ENCODE measurements around the gene HES3.

The HES3 gene

DNA sequence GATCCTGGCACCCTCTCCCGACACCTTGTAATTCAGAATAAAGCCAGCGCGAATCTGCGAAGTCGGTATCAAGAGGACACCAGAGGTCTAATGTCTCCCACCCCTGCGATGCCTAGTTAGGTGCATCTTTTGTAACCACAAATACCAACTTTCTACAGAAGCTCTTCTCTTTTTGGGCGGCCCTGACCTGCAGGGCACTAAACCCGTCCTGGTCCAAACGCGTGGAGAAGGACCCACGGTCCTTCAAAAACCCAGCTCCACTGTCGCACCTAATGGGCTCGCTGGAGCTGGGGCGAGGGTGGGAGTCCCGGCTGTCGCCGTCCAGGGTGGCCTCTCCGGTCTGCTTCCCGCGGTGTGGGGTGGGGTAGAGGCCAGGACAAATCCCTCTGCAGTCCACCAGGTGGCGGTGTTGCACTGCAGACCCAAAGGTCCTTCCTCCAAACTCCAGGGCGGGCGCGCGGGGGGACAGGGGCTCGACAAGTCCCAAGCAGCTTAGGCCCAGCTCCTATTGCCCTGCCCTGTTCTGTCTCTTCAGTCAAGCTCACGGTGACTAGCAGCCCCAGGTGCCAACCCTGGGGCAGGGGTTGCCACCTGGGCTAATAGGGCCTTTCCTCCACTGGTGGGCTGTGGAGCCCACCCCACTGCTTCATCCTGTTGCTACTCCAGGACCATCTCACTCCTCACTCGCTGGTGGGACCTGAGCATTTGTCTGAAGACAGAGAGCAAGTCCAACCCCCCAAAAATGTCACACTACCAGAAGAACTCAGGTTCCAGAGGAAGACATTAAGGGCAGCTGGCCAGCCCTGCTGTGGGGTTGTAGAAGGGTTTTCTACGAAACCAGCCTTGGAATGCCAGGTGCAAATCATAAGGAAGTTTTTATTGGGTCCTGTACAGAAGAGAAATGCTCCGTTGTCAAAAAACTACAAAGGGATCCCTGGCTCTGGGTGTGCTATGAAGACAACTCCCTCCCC lies 2.8 kb downstream of the HES3 start:
- FAIRE-seq, result no peak

DNA sequence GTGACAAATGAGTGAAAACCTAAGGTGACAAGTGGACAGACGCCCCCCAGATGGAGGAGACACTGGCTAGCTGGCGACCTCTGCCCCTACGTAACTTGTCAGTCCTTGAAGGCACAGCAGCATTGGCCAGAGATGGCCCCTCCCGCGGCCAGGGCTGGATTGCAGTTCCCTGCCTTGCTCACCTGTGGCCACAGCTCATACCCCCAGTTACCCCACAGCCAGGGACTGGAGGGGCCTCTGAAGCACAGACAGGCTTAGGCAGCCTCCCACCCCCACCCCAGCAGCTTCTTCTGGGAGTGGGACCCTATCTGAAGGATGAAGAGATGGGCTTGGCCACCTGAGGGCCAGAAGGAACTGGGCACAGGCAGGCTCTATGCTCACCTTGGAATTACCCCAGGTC lies 3.7 kb downstream of the HES3 start:
- FAIRE-seq, result no peak

DNA sequence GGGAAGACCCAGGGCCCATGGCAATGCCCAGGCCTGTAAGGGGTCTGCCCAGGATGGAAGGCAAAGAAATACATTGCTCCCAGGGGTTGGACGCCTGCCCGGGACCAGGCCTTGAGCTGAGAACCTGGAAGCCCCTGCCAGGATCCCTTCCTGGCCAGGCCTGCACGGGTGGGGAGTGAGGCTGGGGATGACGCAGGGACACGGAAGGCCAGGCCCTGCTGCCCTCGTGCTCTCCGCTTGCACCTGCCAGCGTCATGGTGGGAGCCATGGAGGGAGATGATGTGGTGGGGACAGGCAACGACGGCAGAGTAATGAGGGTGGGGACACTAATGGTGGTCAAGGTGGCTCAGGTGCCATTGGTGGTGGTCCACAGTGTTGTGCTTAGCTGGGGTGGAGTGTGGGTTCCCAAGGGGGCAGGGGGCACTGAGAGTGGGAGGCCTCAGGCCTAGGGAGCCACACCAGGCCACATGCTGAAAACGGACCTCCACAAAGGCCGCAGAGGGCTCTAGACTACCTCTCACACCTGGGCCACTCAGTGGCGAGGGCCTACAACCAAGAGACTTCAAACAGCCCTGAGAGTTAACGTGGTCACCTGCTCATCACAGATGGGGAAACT lies 4.3 kb downstream of the HES3 start:
- no peak for FAIRE-seq

DNA sequence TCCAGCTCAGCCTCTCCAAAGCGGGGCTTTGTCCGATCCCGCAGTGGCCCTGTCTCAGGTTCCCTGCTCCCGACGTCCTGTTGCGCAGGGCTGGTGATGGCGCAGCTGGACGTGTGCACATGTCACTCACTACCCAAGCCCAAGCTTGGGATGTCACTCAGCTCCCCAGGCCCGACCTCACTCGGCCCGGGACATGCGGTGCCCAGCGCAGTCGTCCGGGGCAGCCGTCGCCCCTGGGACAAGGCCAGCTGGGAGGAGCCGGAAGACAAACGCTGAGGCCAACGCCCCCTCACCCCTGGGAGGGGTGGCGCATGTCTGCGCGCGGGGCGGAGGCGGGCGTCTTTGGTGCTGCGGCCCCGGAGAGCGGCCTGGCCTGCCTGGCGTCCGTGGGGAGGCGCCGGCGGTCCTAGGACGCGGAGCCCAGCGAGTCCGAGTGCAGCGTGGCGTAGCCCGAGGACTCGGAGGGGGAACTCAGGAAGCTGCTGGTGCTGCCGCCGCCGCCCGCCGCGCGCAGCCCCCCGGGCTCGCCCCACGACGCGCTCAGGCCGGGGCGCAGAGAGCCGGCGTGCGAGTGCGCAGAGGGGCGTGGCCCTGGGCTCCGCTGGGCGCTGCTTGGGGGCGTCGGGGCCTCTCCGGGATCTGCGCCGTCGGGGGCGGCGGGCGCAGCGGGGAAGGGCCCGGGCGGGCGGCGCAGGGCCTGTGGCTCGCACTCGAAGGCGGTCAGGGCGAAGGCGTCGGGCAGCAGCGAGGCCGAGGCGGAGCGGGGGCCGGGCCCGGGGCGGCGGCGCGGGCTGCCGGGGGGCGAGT lies 5.2 kb downstream of the HES3 start:
- no peak for FAIRE-seq

DNA sequence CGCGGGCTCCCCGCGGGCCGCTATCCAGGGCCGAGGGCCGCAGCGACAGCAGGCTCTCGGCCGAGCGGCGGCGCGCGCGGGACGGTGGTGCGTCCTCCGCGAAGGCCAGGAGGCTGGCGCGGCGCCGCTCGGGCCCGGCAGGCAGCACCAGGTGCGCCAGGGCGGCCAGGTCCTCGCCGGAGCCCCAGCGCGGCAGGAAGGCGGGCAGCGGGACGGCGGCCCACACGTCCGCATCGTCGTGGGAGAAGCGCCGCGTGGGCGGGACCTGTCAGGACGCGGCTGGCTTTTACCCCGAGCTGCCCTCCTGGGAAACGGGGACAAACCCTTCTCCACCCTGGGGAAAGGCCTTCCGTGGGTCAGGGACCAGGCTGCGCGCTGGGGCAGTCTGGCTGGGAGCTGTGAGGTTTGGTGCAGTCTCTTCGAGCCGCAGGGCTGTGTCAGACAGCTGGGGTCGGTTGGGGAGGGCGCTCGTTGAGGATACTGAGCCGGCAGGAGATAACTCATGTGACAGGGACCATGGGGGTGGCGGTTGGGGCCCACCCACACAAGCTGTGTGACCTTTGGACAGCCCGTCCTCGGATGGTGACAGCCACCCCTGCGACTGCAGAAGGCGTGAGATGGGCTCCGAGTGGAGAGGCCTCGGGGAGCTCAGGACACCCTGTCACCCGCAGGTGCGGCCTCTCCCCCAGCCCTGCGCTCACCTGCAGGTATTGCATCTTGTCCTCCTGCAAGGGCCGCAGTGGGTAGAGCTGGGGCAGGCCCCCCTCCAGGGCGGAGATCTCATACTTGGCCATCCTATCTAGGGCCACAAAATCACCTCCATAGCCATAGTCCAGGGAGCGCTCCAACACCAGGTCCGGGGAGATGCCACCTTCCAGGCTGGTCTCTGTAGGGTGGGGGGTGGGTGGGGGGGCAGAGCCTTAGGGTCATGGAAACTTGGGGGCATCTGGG lies 6.0 kb downstream of the HES3 start:
- FAIRE-seq, result no peak

DNA sequence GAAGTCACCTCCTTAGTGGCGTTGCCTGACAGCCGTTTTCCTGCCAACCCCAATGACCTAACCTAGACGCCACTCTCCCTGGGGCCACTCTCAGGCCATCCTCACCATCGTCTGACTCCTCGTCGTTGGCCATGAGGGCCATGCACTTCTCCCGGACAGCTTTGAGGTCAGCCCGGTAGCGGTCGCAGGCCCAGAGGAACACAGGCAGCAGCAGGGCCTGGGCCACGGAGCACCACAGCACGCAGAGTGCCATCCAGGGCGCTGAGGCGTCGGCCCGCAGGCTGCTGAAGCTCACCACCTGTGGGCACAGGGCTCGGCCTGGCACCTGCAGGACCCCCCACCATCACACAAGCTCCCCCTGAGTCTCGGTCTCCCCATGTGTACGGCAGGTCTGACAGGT lies 7.3 kb downstream of the HES3 start:
- FAIRE-seq, result no peak

DNA sequence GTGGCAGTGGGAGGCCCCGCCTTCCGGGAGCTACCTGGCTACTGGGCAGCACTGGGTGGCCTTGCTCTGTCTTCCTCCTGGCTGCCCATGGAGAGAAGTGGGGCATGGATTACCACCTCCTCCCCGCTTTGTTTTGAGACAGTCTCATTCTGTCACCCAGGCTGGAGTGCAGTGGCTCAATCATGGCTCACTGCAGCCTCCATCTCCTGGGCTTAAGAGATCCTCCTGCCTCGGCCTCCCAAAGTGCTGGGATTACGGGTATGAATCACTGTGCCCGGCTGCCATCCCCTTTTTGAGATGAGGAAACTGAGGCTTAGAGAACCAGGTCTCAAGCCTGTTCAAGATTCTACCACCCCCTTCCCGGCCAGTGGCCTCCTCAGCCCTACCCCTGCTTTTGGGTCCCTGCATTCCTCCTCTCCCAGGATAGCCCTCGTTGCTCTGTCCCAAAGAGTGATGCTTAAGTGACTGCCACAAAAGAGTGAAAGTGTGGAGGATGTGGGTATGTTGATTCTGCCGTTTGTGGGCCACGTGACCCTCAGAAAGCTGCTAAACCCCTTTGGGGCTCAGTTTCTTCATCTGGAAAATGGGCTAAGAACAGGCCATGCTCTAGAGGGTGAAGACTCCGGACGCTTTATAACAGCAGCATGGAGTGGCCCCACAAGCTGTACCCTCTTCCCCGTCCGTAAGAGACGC lies 7.8 kb downstream of the HES3 start:
- FAIRE-seq, result no peak

DNA sequence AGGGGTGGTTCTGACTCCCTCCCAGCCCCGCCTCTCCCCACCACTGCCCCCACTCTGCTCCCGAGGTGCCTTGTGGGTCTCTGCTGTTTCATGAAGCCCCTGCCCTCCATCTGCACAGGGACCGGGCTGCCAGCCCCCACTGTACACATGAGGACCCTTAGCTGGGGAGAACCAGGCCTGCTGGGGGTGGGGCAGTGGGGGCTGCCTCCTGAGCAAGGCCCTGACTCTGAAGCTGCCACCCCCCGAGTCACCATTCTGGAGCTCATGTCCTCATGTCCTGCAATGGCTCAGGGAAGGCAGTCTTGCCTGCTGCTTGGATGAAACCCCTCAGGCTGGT lies 8.4 kb downstream of the HES3 start:
- FAIRE-seq, result no peak

DNA sequence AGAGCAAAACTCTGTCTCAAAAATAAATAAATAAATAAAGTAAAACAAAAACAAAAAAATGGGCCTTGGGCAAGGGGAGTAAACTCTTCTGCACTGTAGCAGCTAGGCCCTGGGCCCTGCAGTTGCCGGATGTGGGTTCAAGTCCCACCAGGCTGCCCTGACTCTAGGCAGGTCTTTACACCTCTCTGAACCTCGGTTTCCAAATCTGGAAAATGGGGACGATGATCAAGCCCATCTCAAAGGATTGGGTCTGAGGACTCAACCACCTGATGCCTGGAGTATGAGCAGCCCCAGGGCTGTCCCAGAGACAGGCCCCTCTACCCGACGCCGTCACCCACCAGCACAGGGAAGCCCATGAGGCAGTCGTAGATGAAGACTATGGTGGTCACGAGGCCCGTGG lies 9.4 kb downstream of the HES3 start:
- no peak for FAIRE-seq

DNA sequence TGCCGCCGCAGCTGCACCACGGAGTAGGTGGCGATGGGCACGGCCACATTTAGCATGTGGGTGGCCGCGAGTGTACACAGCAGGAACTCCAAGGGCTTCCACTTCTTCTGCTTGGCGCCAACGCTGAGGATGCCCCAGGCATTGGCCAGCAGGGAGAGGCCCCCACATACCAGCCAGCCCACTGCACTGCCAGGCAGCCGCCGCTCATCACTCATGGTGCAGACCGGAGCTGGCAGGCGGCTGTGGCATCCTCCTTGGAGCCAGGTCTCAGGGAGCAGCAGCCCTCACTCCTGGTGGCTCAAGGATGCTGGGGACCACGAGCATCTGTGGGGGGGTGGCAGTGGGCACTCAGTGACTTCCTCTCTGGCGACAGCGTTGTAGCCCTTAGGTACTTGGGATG lies 10.7 kb downstream of the HES3 start:
- FAIRE-seq, result no peak

DNA sequence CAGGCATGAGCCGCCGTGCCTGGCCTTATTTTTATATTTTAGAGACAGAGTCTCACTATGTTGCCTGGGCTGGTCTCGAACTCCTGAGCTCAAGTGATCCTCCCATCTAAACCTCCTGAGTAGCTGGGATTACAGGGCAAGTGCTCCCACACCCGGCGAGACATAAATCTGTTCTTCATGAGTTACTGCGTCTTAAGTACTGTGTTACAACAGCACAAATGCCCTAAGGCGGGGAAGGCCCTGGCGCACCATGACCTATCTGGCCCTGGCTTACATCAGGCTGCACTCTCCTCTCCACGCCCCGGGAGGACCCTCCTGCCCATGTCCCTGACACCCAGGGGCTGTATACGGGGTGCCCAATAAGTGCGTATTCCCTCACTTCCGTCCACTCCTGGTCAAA lies 12.7 kb downstream of the HES3 start:
- FAIRE-seq, result no peak

DNA sequence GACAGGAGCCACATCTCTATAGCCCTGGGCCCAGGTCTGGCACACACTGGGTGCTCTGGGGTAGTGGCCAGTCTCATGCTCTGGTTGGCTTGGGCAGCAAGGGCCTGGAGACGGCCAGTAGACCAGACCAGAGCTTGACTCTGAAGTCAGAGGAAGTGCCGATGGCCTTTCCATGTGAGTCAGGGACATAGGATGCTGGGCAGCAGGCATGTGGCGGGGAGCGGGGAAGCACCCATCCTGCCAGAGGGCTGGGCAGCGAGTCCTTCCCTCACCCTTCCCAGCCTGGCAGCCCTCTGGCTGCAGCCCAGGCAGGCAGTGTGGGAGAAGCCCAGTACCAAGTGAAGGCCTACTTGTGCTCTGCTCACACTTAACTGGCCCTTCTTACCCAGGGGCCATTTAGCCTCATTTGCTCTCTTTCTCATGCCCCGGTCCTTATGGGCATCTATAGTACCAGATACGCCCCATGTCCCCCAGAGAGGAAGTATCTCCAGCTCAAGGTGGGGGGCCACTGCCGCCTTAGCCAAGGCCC lies 13.6 kb downstream of the HES3 start:
- FAIRE-seq, result no peak

DNA sequence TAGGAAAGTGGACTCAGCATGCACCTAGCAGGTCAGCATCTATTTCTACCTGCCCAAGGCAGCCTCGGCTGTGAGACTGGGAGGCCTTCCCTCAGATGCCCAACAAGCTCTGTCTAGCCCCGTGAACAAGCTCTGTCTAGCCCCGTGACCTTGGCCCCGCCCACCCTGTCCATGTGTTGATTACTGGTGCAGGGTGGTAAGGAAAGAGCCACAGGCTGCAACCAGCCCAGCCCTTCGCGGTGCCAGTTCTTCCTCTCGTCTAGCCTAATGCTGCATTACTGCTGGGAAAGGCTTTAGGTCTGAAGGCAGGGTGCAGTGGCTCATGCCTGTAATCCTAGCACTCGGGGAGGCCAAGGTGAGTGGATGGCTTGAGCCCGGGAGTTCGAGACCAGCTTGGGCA lies 14.7 kb downstream of the HES3 start:
- FAIRE-seq, result no peak

DNA sequence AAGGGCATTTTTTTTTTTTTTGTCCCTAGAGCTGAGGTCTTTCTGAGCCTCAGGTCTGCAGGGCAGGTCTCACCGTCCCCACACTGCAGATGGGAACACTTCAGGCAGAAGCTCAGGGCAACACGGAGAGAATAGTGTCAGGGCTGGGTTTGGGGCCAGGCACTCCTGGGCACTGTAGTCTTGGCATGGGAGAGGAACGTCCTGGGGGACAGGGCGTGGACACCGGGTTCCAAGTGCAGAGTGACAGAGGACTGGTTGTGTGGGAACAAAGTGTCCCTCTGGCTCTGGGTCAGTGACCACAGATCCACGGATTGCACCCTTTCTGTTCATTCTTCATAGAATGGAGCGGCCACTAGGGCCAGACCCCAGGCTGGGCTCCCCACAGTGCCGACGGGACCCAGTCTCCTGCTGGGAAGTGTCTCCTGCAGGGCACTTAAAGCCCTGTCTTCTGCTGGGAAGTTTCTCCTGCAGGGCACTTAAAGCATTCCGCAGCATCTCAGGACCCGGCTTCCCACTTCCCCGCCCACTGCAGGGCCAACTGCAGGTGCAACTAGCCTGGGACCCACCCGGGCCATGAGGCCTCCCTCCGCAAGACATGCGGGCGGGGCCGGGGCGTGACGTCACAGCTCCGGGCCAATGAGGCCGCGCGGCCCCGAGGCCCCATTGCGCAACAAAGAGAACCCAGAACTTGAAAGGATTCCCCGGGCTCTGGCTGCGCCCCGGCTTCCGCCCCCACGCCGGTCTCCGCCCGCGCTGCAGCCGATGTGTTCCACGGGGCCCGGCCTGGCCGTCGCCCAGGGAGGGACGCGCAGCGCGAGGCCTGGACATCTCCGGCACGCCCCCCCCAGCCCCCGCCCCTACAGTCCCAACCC lies 15.7 kb downstream of the HES3 start:
- FAIRE-seq, result no peak

DNA sequence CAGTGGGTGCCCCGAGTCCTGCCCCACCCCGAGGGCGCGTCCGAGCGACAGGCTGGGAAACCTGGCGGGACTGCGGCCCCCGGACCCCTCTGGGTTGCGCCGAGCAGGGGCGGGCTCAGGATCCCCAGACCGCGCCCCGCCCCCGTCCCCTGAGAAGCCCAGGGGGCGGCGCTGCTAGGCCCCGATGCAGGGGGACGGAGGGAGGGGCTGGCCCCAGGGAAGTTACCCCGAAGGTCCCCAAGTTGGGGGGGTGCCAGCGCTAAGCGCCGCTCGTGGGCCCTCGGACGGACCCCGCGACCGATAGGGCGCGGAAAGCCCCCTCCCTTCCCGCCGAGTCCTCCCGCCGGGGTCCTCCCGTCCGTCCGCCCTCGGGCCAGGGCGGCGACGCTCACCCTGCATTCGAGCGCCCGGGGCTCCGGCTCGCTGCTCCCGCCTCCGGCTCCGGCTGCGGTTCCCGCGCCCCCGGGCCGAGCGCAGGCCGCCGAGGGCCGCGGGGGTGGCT lies 16.5 kb downstream of the HES3 start:
- no peak for FAIRE-seq

DNA sequence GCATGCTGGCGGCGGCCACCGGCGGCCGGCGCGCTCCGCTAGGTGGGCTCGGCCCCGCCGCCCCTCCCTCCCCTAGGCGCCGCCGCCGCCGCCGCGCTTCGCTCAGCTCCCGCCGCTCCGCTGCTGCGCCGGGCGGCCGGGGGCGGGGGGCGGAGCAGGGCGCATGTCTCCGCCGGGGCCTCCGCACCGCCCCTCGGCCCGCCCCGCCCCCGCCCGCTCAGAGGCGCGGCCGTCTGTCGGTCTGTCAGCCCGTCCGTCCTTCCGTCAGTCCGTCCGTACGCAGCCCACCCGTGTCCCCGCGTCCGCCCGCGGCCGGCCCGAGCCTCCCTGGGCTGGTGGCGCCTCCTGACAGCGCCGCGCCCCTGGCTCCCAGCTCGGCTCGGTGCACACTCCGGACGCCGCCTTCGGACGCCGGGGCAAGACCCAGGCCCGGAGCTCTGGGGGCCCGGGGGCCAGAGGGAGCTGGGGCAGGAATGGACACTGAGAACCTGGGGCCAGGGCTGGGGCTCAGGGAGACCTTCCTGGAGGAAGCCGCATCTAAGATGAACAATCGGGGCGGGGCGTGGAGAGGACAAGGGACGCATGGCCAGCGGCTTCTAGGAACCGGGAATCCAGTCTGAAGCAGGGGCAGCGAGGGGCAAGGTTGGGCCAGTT lies 17.1 kb downstream of the HES3 start, which contains the start of gene GPR153:
Gene GPR153, minus strand, starts transcription at position 138 of the 654 bp plus-strand sequence. CDS start 6,193 bp downstream, outside the sequence.
- FAIRE-seq, result no peak

DNA sequence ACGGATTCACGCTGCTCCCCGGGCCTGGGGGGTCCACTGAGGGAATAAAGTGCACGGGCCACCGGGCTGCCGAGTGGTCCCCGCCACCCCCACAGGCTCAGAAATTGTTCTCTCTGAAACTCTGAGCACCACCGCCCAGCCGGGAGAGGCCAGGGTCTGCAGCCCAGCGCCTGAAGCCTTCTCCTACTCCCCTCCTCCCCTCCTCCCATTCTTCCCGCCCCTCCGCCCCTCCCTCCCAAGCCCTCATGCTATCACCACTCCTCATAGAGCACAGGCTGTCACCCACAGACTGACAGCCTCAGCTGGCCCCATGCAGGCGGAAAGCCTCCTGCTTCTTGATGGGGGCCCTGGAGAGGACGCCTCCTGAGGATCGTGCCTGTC lies 17.6 kb downstream of the HES3 start:
- FAIRE-seq, result no peak

DNA sequence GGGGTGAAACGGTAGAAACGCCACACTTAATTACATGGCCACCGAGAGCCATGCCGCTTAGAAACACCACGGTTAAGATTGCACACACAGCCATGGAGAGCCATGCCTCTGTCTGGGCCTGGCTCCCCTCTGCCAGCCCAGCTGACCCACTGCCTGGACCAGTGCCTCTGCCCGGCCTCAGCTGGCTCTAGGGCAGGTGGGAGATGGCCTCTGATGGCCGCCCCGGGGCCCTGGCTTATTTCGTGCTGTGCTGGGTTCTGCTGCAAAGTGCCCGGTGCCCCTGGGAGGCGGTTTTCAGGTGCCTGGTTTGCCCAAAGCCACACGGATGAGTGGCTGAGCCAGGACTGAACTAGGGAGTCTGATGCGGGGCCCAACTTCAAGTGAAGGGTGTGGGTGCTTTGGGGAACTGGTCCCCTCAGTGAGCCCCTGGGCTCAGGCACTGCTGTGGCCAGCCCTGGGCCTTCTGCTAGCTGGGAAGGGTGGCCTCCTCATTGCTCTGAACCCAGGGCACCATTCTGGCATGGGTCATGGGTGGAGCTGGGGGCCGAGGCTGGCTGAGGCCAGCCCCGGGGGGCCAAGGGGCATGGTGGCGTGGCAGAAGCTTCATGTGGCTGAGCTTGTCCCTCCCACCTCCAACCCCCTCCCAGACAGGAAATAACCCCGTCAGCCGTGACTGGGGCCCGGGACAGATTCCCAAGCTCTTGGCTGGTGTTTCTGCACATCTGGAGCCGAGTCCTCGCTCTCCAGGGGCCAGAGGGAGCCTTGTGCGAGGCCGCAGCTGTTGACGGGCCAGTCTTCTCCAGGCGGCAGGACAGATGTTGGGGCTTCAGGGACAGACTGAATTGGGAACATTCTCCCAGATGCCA lies 18.8 kb downstream of the HES3 start:
- FAIRE-seq, result no peak

DNA sequence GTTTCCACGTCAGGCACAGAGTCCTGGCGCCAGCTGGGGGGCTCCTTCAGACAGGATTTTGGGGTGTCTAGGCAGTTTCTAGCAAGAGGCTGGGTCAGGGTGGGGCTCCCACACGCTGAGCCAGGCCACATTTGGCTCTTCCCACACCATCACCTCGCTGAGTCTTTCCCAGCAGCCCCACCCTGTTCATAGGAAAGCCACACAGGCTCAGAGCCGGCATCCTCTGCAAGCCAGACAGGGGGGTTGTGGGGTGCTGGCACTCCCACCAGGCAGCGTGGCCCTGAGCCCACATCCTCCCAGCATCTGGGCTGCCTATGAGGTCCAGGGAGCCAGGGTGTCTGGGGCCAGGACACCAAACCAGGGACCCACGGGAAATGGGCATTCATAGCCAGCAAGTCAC lies 19.7 kb downstream of the HES3 start:
- no peak for FAIRE-seq
